WI38 (cell line): Measurements from ENCODE around the gene PPIG.

Source experiments
- H3K4me3 ChIP-seq: 2 replicates; pipeline ENCODE4 v1.5.1; 2011; ENCODE audit warnings: low read depth, mild to moderate bottlenecking, control low read depth, low read length
- CTCF ChIP-seq: IDR thresholded peaks from 2 replicates; pipeline ENCODE4 v1.5.1; 2012; ENCODE audit warnings: low read depth, mild to moderate bottlenecking, control low read depth, low read length

The PPIG gene

GRCh38 chr2:169656164-169656563, 72.0 kb downstream of the PPIG start:
- no peak overlapping the region for H3K4me3 ChIP-seq
- TF ChIP-seq CTCF, result no peak

DNA sequence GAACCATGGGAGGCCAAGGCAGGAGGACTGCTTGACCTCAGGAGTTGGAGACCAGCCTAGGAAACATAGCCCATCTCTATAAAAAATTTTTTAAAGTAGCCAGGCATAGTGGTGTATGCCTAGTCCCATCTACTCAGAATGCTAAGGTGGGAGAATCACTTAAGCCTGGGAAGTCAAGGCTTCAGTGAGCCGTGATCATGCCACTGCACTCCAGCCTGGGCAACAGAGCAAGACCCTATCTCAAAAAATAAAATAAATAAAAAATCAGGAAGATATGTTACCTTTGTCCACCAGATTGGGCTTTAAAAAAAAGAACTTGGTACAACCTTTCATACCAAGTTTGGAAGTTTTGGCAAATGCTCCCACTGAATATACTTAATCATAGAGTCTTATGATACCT, 74.7 kb downstream of the PPIG start:
- no peak for TF ChIP-seq CTCF
- H3K4me3 ChIP-seq, result no peak overlapping the region

DNA sequence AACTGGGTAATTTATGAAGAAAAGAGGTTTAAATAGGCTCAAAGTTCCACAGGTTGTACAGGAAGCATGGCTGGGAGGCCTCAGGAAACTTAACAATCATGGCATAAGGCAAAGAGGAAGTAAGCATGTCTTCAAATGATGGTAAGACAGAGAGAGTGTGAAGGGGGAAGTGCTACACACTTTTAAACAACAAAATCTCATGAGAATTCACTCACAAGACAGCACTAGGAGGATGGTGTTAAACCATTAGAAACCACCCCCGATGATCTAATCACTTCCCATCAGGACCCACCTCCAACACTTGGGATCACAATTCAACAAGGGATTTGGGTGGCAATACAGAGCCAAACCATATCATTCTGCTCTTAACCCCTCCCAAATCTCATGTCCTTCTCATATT, 75.2 kb downstream of the PPIG start:
- no peak overlapping the region for H3K4me3 ChIP-seq
- TF ChIP-seq CTCF, result no peak

GRCh38 chr2:169661265-169661664, 77.1 kb downstream of the PPIG start:
- H3K4me3 ChIP-seq, result no peak overlapping the region
- TF ChIP-seq CTCF, result no peak

DNA sequence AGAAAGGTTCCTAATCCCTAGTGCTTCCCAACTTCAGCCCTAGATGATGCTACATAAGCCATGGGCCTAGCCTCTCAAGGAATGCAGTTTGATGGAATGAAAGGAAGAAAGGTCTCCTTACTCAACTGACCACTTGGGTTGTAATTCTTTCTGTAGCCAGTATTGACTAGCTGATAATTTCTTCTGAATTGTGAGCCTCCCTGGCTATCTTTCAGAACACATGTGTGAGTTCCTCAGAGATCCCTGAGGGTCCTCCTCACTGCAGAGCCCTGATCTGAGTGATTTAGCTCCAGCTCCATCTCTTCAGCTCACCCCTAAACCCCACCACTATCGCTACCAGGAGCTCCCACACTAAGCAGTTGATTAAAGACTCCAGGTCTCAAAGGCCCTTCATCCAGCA, 78.6 kb downstream of the PPIG start:
- no peak overlapping the region for H3K4me3 ChIP-seq
- TF ChIP-seq CTCF, result no peak

GRCh38 chr2:169663247-169663646, 79.1 kb downstream of the PPIG start:
- no peak overlapping the region for H3K4me3 ChIP-seq
- TF ChIP-seq CTCF, result no peak

GRCh38 chr2:169664600-169664977, 80.4 kb downstream of the PPIG start:
- TF ChIP-seq CTCF, result no peak
- no peak overlapping the region for H3K4me3 ChIP-seq
